ENCODE results near the gene NCOR1.

GRCh38 chr17:15996322-15996721 is 219.0 kb downstream of the NCOR1 start:
- no peak for TF ChIP-seq CTCF (conservative IDR thresholded peaks at IDR 0.05)
- no peak for TF ChIP-seq ZFX (IDR thresholded peaks at IDR 0.05)

Measured in C4-2B (cell line).